CD14-positive monocyte (primary cell): ENCODE measurements around the gene DMBX1. TPM values are rescaled to one million over a fixed set of nuclear protein-coding genes. Genes with fewer than 3 reads are reported as not detected.

ENCODE experiments used
- DNase-seq, 3 donors: peaks; one replicate each; pipeline ENCODE4 v3.0.0-alpha.2; 2011 to 2022
- H2AFZ ChIP-seq: 2 replicates; pipeline ENCODE4 v1.6.0; 2012; ENCODE audit warnings: mild to moderate bottlenecking, low read depth, low read length, inconsistent platforms; ENCODE audit not compliant: insufficient read depth, poor library complexity, severe bottlenecking
- H3K27ac ChIP-seq, 2 donors: 1 replicate in 1 of 2; 2 replicates in 1 of 2; pipeline ENCODE4 v1.5.1; 2012 to 2013; ENCODE audit warnings: low read length in 2 of 2, control low read depth in 1 of 2, inconsistent platforms in 1 of 2, low read depth in 1 of 2, mild to moderate bottlenecking in 1 of 2
- H3K27me3 ChIP-seq, 2 donors: one replicate each; pipeline versions ENCODE4 v1.6.0 to v1.6.1; 2011 to 2013; ENCODE audit warnings: low read length in 2 of 2; ENCODE audit not compliant: control insufficient read depth in 2 of 2, insufficient read depth in 2 of 2
- H3K36me3 ChIP-seq, 2 donors: replicated peaks in 1 of 2; 1 replicate in 1 of 2; 2 replicates in 1 of 2; pipeline versions ENCODE4 v1.5.1 to v1.6.1; 2012 to 2013; ENCODE audit warnings: low read length in 2 of 2, control low read depth in 1 of 2, inconsistent platforms in 1 of 2, mild to moderate bottlenecking in 1 of 2; ENCODE audit not compliant: insufficient read depth in 2 of 2, control insufficient read depth in 1 of 2
- H3K4me1 ChIP-seq, 2 donors: 1 replicate in 1 of 2; 2 replicates in 1 of 2; pipeline versions ENCODE4 v1.5.1 to v1.6.1; 2012 to 2013; ENCODE audit warnings: low read length in 2 of 2, control low read depth in 1 of 2, inconsistent platforms in 1 of 2, mild to moderate bottlenecking in 1 of 2, moderate library complexity in 1 of 2; ENCODE audit not compliant: insufficient read depth in 2 of 2, control insufficient read depth in 1 of 2
- H3K4me2 ChIP-seq: replicated peaks from 2 replicates; pipeline ENCODE3; 2012; ENCODE audit warnings: low read length, moderate library complexity, mild to moderate bottlenecking; ENCODE audit not compliant: poor library complexity, severe bottlenecking; ENCODE audit errors: extremely low read depth
- H3K4me3 ChIP-seq, 3 experiments: fragments of 200-600 bp in 1 of 3; sonication (generic) in 1 of 3; replicated peaks in 1 of 3; 1 replicate in 2 of 3; 2 replicates in 1 of 3; pipeline ENCODE4 v1.5.1; 2011 to 2013; ENCODE audit warnings: low read length in 3 of 3, mild to moderate bottlenecking in 3 of 3, control low read depth in 2 of 3, low read depth in 2 of 3, inconsistent platforms in 1 of 3, moderate library complexity in 1 of 3
- H3K79me2 ChIP-seq: 2 replicates; pipeline ENCODE4 v1.6.0; 2012; ENCODE audit warnings: mild to moderate bottlenecking, control low read depth, inconsistent platforms, low read length, moderate library complexity; ENCODE audit not compliant: insufficient read depth
- H3K9ac ChIP-seq: 2 replicates; pipeline ENCODE4 v1.6.0; 2017; ENCODE audit warnings: low read length, mild to moderate bottlenecking; ENCODE audit not compliant: insufficient read depth, poor library complexity, severe bottlenecking
- H3K9me3 ChIP-seq, 2 donors: replicated peaks in 1 of 2; 1 replicate in 1 of 2; 2 replicates in 1 of 2; pipeline versions ENCODE4 v1.5.1 to v1.6.1; 2012 to 2013; ENCODE audit warnings: low read length in 2 of 2, control low read depth in 1 of 2; ENCODE audit not compliant: control insufficient read depth in 1 of 2, insufficient read depth in 1 of 2
- H4K20me1 ChIP-seq: 2 replicates; pipeline ENCODE4 v1.6.0; 2012; ENCODE audit warnings: mild to moderate bottlenecking, low read length, control low read depth, moderate library complexity; ENCODE audit not compliant: insufficient read depth
- H3K27ac Mint-ChIP-seq, 7 donors: one replicate each; pipeline ENCODE4 v1.8.0; 2020; ENCODE audit warnings: mild to moderate bottlenecking in 7 of 7, mixed read lengths in 7 of 7, moderate library complexity in 6 of 7, inconsistent platforms in 2 of 7
- H3K27me3 Mint-ChIP-seq, 3 donors: one replicate each; pipeline ENCODE4 v1.8.0; 2021 to 2022; ENCODE audit warnings: low read depth in 3 of 3, mild to moderate bottlenecking in 3 of 3, mixed read lengths in 3 of 3, moderate library complexity in 3 of 3, inconsistent platforms in 1 of 3
- H3K36me3 Mint-ChIP-seq, 2 donors: one replicate each; pipeline ENCODE4 v1.8.0; 2020; ENCODE audit warnings: mixed read lengths in 2 of 2, inconsistent platforms in 1 of 2, mild to moderate bottlenecking in 1 of 2
- H3K4me1 Mint-ChIP-seq: one replicate; pipeline ENCODE4 v1.8.0; 2020; ENCODE audit warnings: mild to moderate bottlenecking, mixed read lengths
- H3K4me3 Mint-ChIP-seq, 2 donors: one replicate each; pipeline ENCODE4 v1.8.0; 2020; ENCODE audit warnings: mild to moderate bottlenecking in 2 of 2, mixed read lengths in 2 of 2, moderate library complexity in 1 of 2
- H3K9me3 Mint-ChIP-seq, 7 donors: one replicate each; pipeline ENCODE4 v1.8.0; 2020 to 2022; ENCODE audit warnings: mixed read lengths in 7 of 7, mild to moderate bottlenecking in 6 of 7, moderate library complexity in 6 of 7, inconsistent platforms in 2 of 7
- CTCF ChIP-seq: fragments of 200-600 bp; IDR thresholded peaks from one replicate; pipeline ENCODE4 v1.8.0; 2022; ENCODE audit warnings: antibody characterized with exemption, mild to moderate bottlenecking
- WGBS: methylation state at CpG from one replicate; pipeline ENCODE4 v1.1.5; 2013; ENCODE audit warnings: missing lambda C conversion rate; ENCODE audit not compliant: insufficient coverage; 5-methylcytosine and 5-hydroxymethylcytosine counted together
- intact Hi-C, 2 donors: fragments of 100-400 bp; cut with micrococcal nuclease; formaldehyde crosslinking; loops; one replicate each; pipeline versions ENCODE4 v1.15.0 to v1.15.1; 2023
- polyA plus RNA-seq, 3 donors: library from polyadenylated mRNA; depleted of rRNA in 1 of 3; unstranded in 2 of 3; stranded (reverse) in 1 of 3; fragments of 300-500 nt in 2 of 3; fragments of >200 nt in 1 of 3; fragmentation: Illumina TruSeq in 2 of 3; gene quantifications; 1 replicate in 2 of 3; 2 replicates in 1 of 3; pipeline ENCODE4 v1.2.3, GENCODE V29; 2012 to 2021

DMBX1 gene
- polyA plus RNA-seq, 3 donors, result not detected

GRCh38 chr1:46496505-46496904, 6.9 kb downstream of the DMBX1 start:
- Mint-ChIP-seq H3K36me3 (peaks cover 0 to 3% of the 10 kb centered on the region in 2 donors), H3K27me3 (peaks cover 51 to 61% (median 56%) of the 10 kb centered on the region in 3 donors), H3K4me1 (no peaks in the 10 kb centered on the region), H3K27ac (no peak overlapping the region), H3K4me3 (no peak overlapping the region), H3K9me3 (peaks cover 0 to 14% (median 1%) of the 10 kb centered on the region in 7 donors)
- Histone ChIP-seq H3K9me3 (peaks cover 0 to 8% of the 10 kb centered on the region in 2 donors), H3K4me1 (no peaks in the 10 kb centered on the region), H3K27ac (no peak overlapping the region), H3K4me3 (no peak overlapping the region), H4K20me1 (no peaks in the 10 kb centered on the region), H3K27me3 (peaks cover 36 to 53% of the 10 kb centered on the region in 2 donors), H3K79me2 (no peaks in the 10 kb centered on the region), H3K36me3 (no peaks in the 10 kb centered on the region), H3K4me2 (no peak overlapping the region), H3K9ac (no peak overlapping the region), H2AFZ (no peak overlapping the region)
- DNase-seq, result no peak
- intact Hi-C loops, result no loop called here
- 82% methylated on average over 4 of the region's 6 CpGs for whole genome bisulfite sequencing
- no peak for TF ChIP-seq CTCF

- H3K27ac ChIP-seq, result no peak overlapping the region
- H3K27me3 Mint-ChIP-seq, result peaks cover 47 to 58% (median 53%) of the 10 kb centered on the region in 3 donors
- H4K20me1 ChIP-seq, result no peaks in the 10 kb centered on the region
- H3K4me3 ChIP-seq, result no peak overlapping the region
- H3K36me3 ChIP-seq, result no peaks in the 10 kb centered on the region
- no peak for DNase-seq
- 100% methylated on average over 1 of the region's 3 CpGs for WGBS
- H3K27ac Mint-ChIP-seq, result no peak overlapping the region
- peaks cover 0 to 11% (median 1%) of the 10 kb centered on the region in 7 donors for H3K9me3 Mint-ChIP-seq
- intact Hi-C loops, result no loop called here
- no peak for TF ChIP-seq CTCF
- H3K4me1 ChIP-seq, result no peaks in the 10 kb centered on the region
- H3K4me2 ChIP-seq, result no peak overlapping the region
- no peak overlapping the region for H3K9ac ChIP-seq
- H2AFZ ChIP-seq, result no peak overlapping the region
- no peaks in the 10 kb centered on the region for H3K4me1 Mint-ChIP-seq
- peaks cover 30 to 51% of the 10 kb centered on the region in 2 donors for H3K27me3 ChIP-seq
- no peak overlapping the region for H3K4me3 Mint-ChIP-seq
- peaks cover 0 to 3% of the 10 kb centered on the region in 2 donors for H3K36me3 Mint-ChIP-seq
- no peaks in the 10 kb centered on the region for H3K79me2 ChIP-seq
- peaks cover 0 to 6% of the 10 kb centered on the region in 2 donors for H3K9me3 ChIP-seq
Measured at GRCh38 chr1:46497020-46497419, 7.4 kb downstream of the DMBX1 start.
